ENCODE data around the gene PKNOX2.

Gene PKNOX2

GRCh38 chr11:125393331-125393730 is 228.8 kb downstream of the PKNOX2 start:
- DNase-seq, result no peak

- no peak for DNase-seq
Measured at GRCh38 chr11:125394296-125394695, 229.7 kb downstream of the PKNOX2 start.

GRCh38 chr11:125397421-125397820 is 232.9 kb downstream of the PKNOX2 start:
- no peak for DNase-seq

GRCh38 chr11:125398475-125398874 is 233.9 kb downstream of the PKNOX2 start:
- DNase-seq, result no peak

- no peak for DNase-seq
Measured at GRCh38 chr11:125398994-125399640, 234.6 kb downstream of the PKNOX2 start.

GRCh38 chr11:125399945-125400344 is 235.4 kb downstream of the PKNOX2 start:
- no peak for DNase-seq

GRCh38 chr11:125401235-125401634 is 236.7 kb downstream of the PKNOX2 start:
- DNase-seq, result no peak

- DNase-seq, result no peak
Measured at GRCh38 chr11:125401746-125402145, 237.2 kb downstream of the PKNOX2 start.

- no peak for DNase-seq
Measured at GRCh38 chr11:125402435-125402834, 237.9 kb downstream of the PKNOX2 start.

GRCh38 chr11:125404157-125404810 is 239.7 kb downstream of the PKNOX2 start:
- DNase-seq, result no peak

- no peak for DNase-seq
Measured at GRCh38 chr11:125404811-125405790, 240.6 kb downstream of the PKNOX2 start.

- DNase-seq, result no peak
Measured at GRCh38 chr11:125407046-125407445, 242.5 kb downstream of the PKNOX2 start.

- DNase-seq, result no peak
Measured at GRCh38 chr11:125408311-125408711, 243.8 kb downstream of the PKNOX2 start.

GRCh38 chr11:125410091-125410490 is 245.5 kb downstream of the PKNOX2 start:
- DNase-seq, result no peak

- DNase-seq, result no peak
Measured at GRCh38 chr11:125412177-125412496, 247.6 kb downstream of the PKNOX2 start.

GRCh38 chr11:125412509-125412908 is 248.0 kb downstream of the PKNOX2 start:
- DNase-seq, result no peak

- DNase-seq, result no peak
Measured at GRCh38 chr11:125413226-125413625, 248.7 kb downstream of the PKNOX2 start.

GRCh38 chr11:125414121-125414520 is 249.6 kb downstream of the PKNOX2 start:
- no peak for DNase-seq

- DNase-seq, result no peak
Measured at GRCh38 chr11:125416981-125417935, 252.7 kb downstream of the PKNOX2 start.

- no peak for DNase-seq
Measured at GRCh38 chr11:125418396-125418795, 253.8 kb downstream of the PKNOX2 start.

- no peak for DNase-seq
Measured at GRCh38 chr11:125422681-125423080, 258.1 kb downstream of the PKNOX2 start.

GRCh38 chr11:125423247-125423849 is 258.8 kb downstream of the PKNOX2 start:
- DNase-seq, result peak; percentile 6

All from DMS153 (cell line).